A549 (cell line): ENCODE measurements around the gene MSRB3. TPM values are rescaled to one million over a fixed set of nuclear protein-coding genes. Genes with fewer than 3 reads are reported as not detected.
"Not testable (repeated sequence)": the region's sequence is repeated elsewhere in the genome, so short reads cannot be mapped to it uniquely, and the experiment has no call there.

Source experiments
- ATAC-seq, 2 experiments: fragments of 200-7000 bp in 1 of 2; fragments of >200 bp in 1 of 2; cut with Nextera tagmentation in 1 of 2; cut with Tn5 transposase in 1 of 2; 3 replicates each; pipeline versions ENCODE4 v1.8.0 to v1.9.1; 2018 to 2020; ENCODE audit warnings: mild to moderate bottlenecking in 1 of 2, moderate library complexity in 1 of 2
- CTCF ChIA-PET: fragments of 300-600 bp; sonication (Branson Sonifier 250); formaldehyde crosslinking; extraction: SDS; loops from one replicate; lab custom pipeline; 2021; ENCODE audit warnings: antibody characterized with exemption, inconsistent platforms; lab: Yijun Ruan, JAX
- POLR2A ChIA-PET: fragments of 350-600 bp; formaldehyde crosslinking; extraction: SDS; loops from one replicate; lab custom pipeline; 2021; ENCODE audit warnings: antibody characterized with exemption, inconsistent platforms; lab: Yijun Ruan, JAX
- DNase-seq, 2 experiments: peaks; one replicate each; pipeline versions ENCODE4 v3.0.0 to v3.0.0-alpha.2; 2011 to 2016; ENCODE audit warnings: low read depth in 1 of 2, low spot score in 1 of 2
- FAIRE-seq: peaks from 2 replicates; lab custom pipeline; 2011; peaks lifted over from hg19 to GRCh38; lab: Jason Lieb, UNC
- H3K27ac ChIP-seq, 2 experiments: fragments of >200 bp; sonication (Bioruptor Twin); formaldehyde crosslinking; 3 replicates each; pipeline ENCODE4 v1.5.1; 2016 to 2017
- H3K4me1 ChIP-seq: fragments of >200 bp; sonication (Bioruptor Twin); formaldehyde crosslinking; 3 replicates; pipeline ENCODE4 v1.6.1; 2016
- H3K4me2 ChIP-seq: fragments of >200 bp; sonication (Bioruptor Twin); formaldehyde crosslinking; 3 replicates; pipeline ENCODE4 v1.6.1; 2016
- H3K4me3 ChIP-seq: fragments of >200 bp; sonication (Bioruptor Twin); formaldehyde crosslinking; 3 replicates; pipeline ENCODE4 v1.5.1; 2016
- H3K9me3 ChIP-seq: fragments of >200 bp; sonication (Bioruptor Twin); formaldehyde crosslinking; 3 replicates; pipeline ENCODE4 v1.6.1; 2016
- CEBPB ChIP-seq, 2 experiments: fragments of >200 bp in 1 of 2; sonication (Bioruptor Twin) in 1 of 2; formaldehyde crosslinking in 1 of 2; IDR thresholded peaks; 2 replicates each; pipeline ENCODE4 v1.6.1; 2012 to 2016
- CHD4 ChIP-seq: fragments of 200-600 bp; sonication (generic); IDR thresholded peaks from 2 replicates; pipeline ENCODE4 v1.6.1; 2016; ENCODE audit warnings: antibody characterized with exemption, mild to moderate bottlenecking, borderline replicate concordance
- FOSB ChIP-seq: fragments of 250-450 bp; sonication (Bioruptor Pico); IDR thresholded peaks from 2 replicates; pipeline ENCODE4 v1.5.0; 2020; ENCODE audit warnings: mild to moderate bottlenecking, moderate library complexity
- HOXA7 ChIP-seq: fragments of 250-450 bp; sonication (Bioruptor Pico); IDR thresholded peaks from 2 replicates; pipeline ENCODE4 v1.5.0; 2020; ENCODE audit warnings: mild to moderate bottlenecking, moderate library complexity
- HOXB5 ChIP-seq: fragments of 250-450 bp; sonication (Bioruptor Pico); IDR thresholded peaks from 2 replicates; pipeline ENCODE4 v1.5.0; 2020; ENCODE audit warnings: mild to moderate bottlenecking, moderate library complexity
- JUN ChIP-seq, 2 experiments: fragments of >200 bp; sonication (Bioruptor Twin); formaldehyde crosslinking; IDR thresholded peaks; 2 replicates in 1 of 2; 3 replicates in 1 of 2; pipeline ENCODE4 v1.6.1; 2016 to 2017
- KDM5A ChIP-seq: fragments of 200-600 bp; sonication (generic); IDR thresholded peaks from 2 replicates; pipeline ENCODE4 v1.6.1; 2016; ENCODE audit warnings: antibody characterized with exemption, mild to moderate bottlenecking
- MAFK ChIP-seq: fragments of 450-650 bp; IDR thresholded peaks from 2 replicates; pipeline ENCODE4 v1.6.1; 2014; ENCODE audit not compliant: partially characterized antibody
- PBX3 ChIP-seq: IDR thresholded peaks from 2 replicates; pipeline ENCODE4 v1.6.1; 2012
- POLR2A ChIP-seq: IDR thresholded peaks from 2 replicates; pipeline ENCODE4 v1.6.1; 2012; ENCODE audit warnings: mild to moderate bottlenecking, low read length
- RAD21 ChIP-seq, 2 experiments: fragments of >200 bp in 1 of 2; sonication (Bioruptor Twin) in 1 of 2; formaldehyde crosslinking in 1 of 2; IDR thresholded peaks in 1 of 2; conservative IDR thresholded peaks in 1 of 2; 2 replicates in 1 of 2; 3 replicates in 1 of 2; pipeline ENCODE4 v1.6.1; 2012 to 2018; ENCODE audit warnings: inconsistent platforms in 1 of 2
- RFX5 ChIP-seq: fragments of 450-650 bp; IDR thresholded peaks from 2 replicates; pipeline ENCODE4 v1.7.1; 2014; ENCODE audit warnings: antibody characterized with exemption, mild to moderate bottlenecking, moderate library complexity
- SMC3 ChIP-seq: fragments of >200 bp; sonication (Bioruptor Twin); formaldehyde crosslinking; IDR thresholded peaks from 3 replicates; pipeline ENCODE4 v1.6.1; 2018; ENCODE audit warnings: inconsistent platforms
- TP53 ChIP-seq: fragments of 250-450 bp; sonication (Bioruptor Pico); IDR thresholded peaks from 2 replicates; pipeline ENCODE4 v1.5.0; 2021; ENCODE audit warnings: mild to moderate bottlenecking, moderate library complexity
- WGBS: methylation state at CpG from one replicate; pipeline ENCODE4 v1.1.6; 2017; ENCODE audit errors: missing lambda C conversion rate; 5-methylcytosine and 5-hydroxymethylcytosine counted together
- polyA plus RNA-seq, 4 experiments: library from polyadenylated mRNA; depleted of rRNA in 3 of 4; stranded (reverse); fragments of >200 nt; fragmentation: RNase III in 1 of 4; extraction: RNeasy Plus Mini Kit Qiagen cat#74134 plus additional on column Dnase treatment in 1 of 4; gene quantifications; 2 replicates in 3 of 4; 3 replicates in 1 of 4; pipeline ENCODE4 v1.2.3, GENCODE V29; 2011 to 2017
- TF ChIP-seq, protein P1 (sequence below): fragments of >200 bp; sonication (Bioruptor Twin); formaldehyde crosslinking; IDR thresholded peaks from 3 replicates; pipeline ENCODE4 v1.5.1; 2016

MSRB3 gene
- polyA plus RNA-seq, 2 of the 4 experiments (the other 2 are of a cell fraction): 25.2 to 46.1 TPM

DNA sequence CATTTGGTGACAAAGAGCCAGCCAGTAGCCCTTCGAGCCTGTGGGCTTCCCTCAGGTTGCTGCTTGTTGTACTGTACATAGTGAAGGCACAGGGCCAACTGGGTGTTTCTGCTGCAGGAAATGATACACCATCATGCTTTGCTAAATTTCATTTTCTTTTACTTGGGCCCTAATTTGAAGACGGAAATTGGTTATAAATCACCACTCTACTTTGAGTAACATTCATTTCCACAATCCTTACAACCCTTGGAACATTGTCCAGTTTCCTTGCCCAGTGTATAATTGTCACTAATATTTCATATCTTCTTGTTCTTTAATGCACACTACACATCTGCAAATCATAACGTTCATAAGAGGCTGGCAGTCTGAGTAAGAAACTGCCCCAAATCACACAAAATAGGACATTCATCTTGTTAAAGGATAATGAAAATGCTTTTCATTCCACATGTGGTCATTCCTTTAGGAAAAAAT, 30.2 kb downstream of the MSRB3 start:
- WGBS: 84% methylated on average over 3 of the region's 3 CpGs
- no peak overlapping the region for H3K27ac ChIP-seq
- ATAC-seq: no peak
- no peak overlapping the region for H3K4me3 ChIP-seq
- H3K9me3 ChIP-seq: no peaks in the 10 kb centered on the region
- CTCF ChIA-PET: interaction anchor here (1.0 to 1.4 kb wide), 3 partner anchors 676 to 799 kb away, joined by 3 read pairs; no protein-coding TSS in a partner anchor
- peak; percentile 56 for FAIRE-seq
- POLR2A ChIA-PET: no interaction called here
- H3K4me1 ChIP-seq: peaks cover 7% of the 10 kb centered on the region
- no peak overlapping the region for H3K4me2 ChIP-seq
- TF ChIP-seq TP53 (no peak), CHD4 (no peak), JUN (IDR thresholded peaks at IDR 0.05) (no peak), RFX5 (no peak)
- no peak for DNase-seq

GRCh38 chr12:65311260-65311659, 32.8 kb downstream of the MSRB3 start:
- H3K4me2 ChIP-seq: no peak overlapping the region
- ChIA-PET POLR2A (no interaction called here), CTCF (interaction anchor here (1.2 to 2.1 kb wide), 2 partner anchors 11 to 568 kb away, joined by 3 to 8 read pairs; no protein-coding TSS in a partner anchor)

GRCh38 chr12:65313719-65314317, 35.3 kb downstream of the MSRB3 start:
- H3K4me1 ChIP-seq: peaks cover 4% of the 10 kb centered on the region; the same call in 2 of the 3 replicates
- no peak overlapping the region for H3K4me2 ChIP-seq
- TF ChIP-seq CEBPB (IDR thresholded peaks at IDR 0.05) (no peak; a peak in 1 of 4 replicates), KDM5A (no peak), FOSB (no peak), HOXB5 (CRISPR knock-in tag) (no peak), SMC3 (peak; percentile 79), HOXA7 (CRISPR knock-in tag) (no peak), POLR2A (no peak), RAD21 (conservative IDR thresholded peaks at IDR 0.05 in 1 of 2, IDR thresholded peaks at IDR 0.05 in 1 of 2) (peak; percentile 77 to 86), JUN (IDR thresholded peaks at IDR 0.05) (no peak)
- TF ChIP-seq, protein P1, sequence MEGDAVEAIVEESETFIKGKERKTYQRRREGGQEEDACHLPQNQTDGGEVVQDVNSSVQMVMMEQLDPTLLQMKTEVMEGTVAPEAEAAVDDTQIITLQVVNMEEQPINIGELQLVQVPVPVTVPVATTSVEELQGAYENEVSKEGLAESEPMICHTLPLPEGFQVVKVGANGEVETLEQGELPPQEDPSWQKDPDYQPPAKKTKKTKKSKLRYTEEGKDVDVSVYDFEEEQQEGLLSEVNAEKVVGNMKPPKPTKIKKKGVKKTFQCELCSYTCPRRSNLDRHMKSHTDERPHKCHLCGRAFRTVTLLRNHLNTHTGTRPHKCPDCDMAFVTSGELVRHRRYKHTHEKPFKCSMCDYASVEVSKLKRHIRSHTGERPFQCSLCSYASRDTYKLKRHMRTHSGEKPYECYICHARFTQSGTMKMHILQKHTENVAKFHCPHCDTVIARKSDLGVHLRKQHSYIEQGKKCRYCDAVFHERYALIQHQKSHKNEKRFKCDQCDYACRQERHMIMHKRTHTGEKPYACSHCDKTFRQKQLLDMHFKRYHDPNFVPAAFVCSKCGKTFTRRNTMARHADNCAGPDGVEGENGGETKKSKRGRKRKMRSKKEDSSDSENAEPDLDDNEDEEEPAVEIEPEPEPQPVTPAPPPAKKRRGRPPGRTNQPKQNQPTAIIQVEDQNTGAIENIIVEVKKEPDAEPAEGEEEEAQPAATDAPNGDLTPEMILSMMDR: peak; percentile 82
- ChIA-PET CTCF (interaction anchor here (0.6 to 1.3 kb wide), 4 partner anchors 289 to 672 kb away, joined by 3 read pairs; no protein-coding TSS in a partner anchor), POLR2A (no interaction called here)
- no peak overlapping the region for H3K27ac ChIP-seq
- DNase-seq (peak in 1 of 2 experiments; percentile 19), ATAC-seq (no peak), FAIRE-seq (peak; percentile 56)
- H3K4me3 ChIP-seq: no peak overlapping the region
- 22% methylated on average over 2 of the region's 2 CpGs for WGBS
- no peaks in the 10 kb centered on the region for H3K9me3 ChIP-seq

More at GRCh38 chr12:65311260-65311659, 32.8 kb downstream of the MSRB3 start:
- Histone ChIP-seq H3K4me3 (no peak overlapping the region), H3K9me3 (no peaks in the 10 kb centered on the region), H3K27ac (no peak overlapping the region), H3K4me1 (peaks cover 7% of the 10 kb centered on the region)
- DNase-seq: no peak
- no peak for ATAC-seq
- no peak for FAIRE-seq
- 48% methylated on average over 1 of the region's 1 CpG for WGBS
- no peak for TF ChIP-seq PBX3
- peak; percentile 56 for TF ChIP-seq MAFK

DNA sequence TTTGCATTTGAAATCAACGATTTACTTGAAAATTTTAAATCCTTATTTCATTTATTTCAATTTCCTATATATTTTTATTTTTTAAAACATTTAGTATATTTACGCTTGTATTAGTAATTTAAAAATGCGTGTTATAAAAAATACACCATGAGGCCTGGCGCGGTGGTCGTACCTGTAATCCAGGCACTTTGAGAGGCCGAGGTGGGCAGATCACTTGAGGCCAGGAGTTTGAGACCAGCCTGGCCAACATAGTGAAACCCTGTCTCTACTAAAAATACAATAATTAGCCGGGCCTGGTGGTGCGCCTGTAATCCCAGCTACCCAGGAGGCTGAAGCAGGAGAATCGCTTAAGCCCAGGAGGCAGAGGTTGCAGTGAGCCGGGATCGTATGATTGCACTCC, 36.8 kb downstream of the MSRB3 start:
- DNase-seq, POLR2A ChIA-PET, H3K4me1 ChIP-seq, H3K9me3 ChIP-seq, ATAC-seq, H3K4me3 ChIP-seq, FAIRE-seq, H3K27ac ChIP-seq, H3K4me2 ChIP-seq: not testable (repeated sequence)
- 93% methylated on average over 12 of the region's 12 CpGs for WGBS
- CTCF ChIA-PET: interaction anchor here (1.0 to 1.4 kb wide), 2 partner anchors 9 to 287 kb away, joined by 4 to 7 read pairs; no protein-coding TSS in a partner anchor
